ENCODE measurements around the gene HTR3D. TPM values are rescaled to one million over a fixed set of nuclear protein-coding genes. Genes with fewer than 3 reads are reported as not detected.

HTR3D gene
- total and polyA plus RNA-seq, 2 of the 13 experiments (the other 11 are each of a cell fraction or from before 2014, with no cell fraction given), result not detected

DNA sequence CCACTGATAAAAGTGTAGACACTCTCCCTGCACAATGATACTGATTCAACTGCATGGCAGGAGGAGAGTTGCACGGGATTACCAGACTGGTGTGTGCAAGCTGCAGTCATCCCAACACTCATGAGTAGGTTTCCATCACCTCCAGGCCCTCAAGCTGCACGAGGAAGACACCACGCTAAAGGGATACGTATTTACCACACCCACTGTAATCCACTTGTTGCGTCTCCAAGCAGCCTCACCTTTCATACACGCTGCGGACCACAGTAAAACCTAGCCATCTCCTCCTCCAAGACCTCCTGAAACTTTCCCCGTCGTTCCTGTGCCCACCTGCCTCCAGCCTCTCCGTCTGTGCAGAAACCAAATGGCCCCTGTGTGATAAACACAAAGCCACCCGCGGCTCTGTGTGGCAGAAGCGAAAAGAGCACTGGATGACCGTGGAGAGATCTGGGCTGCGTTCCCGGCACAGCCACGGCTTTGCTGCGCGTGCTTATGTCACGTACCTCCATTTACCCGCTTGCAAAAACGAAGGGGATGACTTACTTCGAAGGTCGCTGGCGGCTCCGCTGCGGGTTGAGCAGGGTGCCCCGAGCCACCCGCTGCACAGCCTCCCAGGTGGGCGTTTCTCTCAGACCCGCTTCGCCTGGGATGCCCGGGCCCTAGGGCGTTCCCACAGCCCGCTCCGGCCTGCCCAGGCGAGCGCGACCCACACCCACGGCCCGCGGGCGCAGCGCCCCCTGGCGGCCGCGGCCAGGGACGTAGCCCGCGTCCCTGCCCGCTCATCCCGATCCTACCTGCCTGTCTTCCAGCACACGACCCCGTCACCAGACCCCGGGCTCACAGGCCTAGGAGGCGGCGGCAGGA, 14.5 kb upstream of the HTR3D start (continued):
- TF ChIP-seq PREB (CRISPR knock-in tag; IDR thresholded peaks at IDR 0.05), result 0 out of 2 replicates have a peak, but pooled peaks have one; percentile 22
- peak; percentile 70; the same call in 1 of the 2 replicates for TF ChIP-seq SALL2 (CRISPR knock-in tag; IDR thresholded peaks at IDR 0.05)
- TF ChIP-seq ZBTB8A (CRISPR knock-in tag; IDR thresholded peaks at IDR 0.05; ENCODE audit: borderline replicate concordance, low read depth), result no peak
- TF ChIP-seq, protein P1, sequence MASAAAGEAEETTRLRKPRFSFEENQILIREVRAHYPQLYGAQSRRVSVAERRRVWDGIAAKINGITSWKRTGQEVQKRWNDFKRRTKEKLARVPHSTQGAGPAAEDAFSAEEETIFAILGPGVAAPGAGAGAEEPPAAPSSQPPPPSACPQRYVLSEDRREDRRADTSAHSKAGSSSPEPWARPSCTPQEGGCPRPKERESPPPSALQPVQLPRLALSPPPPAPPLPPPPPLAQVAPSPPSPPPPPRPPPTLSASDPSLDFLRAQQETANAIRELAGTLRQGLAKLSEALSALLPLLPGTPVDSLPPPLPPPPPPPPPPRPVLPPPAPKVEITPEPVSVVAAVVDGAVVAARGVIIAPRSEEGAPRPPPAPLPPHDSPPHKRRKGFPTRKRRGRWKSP (CRISPR knock-in tag; IDR thresholded peaks at IDR 0.05), result no peak
- TF ChIP-seq ATF3 (CRISPR knock-in tag; IDR thresholded peaks at IDR 0.05), result no peak
- no peak for TF ChIP-seq GLI4 (CRISPR knock-in tag; IDR thresholded peaks at IDR 0.05; ENCODE audit: borderline replicate concordance)
- no peak for TF ChIP-seq ATF1 (CRISPR knock-in tag; IDR thresholded peaks at IDR 0.05)
- no peak for TF ChIP-seq ZFP82 (CRISPR knock-in tag; IDR thresholded peaks at IDR 0.05; ENCODE audit: borderline replicate concordance)
- TF ChIP-seq MED1 (CRISPR knock-in tag; IDR thresholded peaks at IDR 0.05), result no peak
- TF ChIP-seq TBX3 (IDR thresholded peaks at IDR 0.05; ENCODE audit: borderline replicate concordance), result no peak
- no peak for TF ChIP-seq ZNF280D (CRISPR knock-in tag; IDR thresholded peaks at IDR 0.05)
- TF ChIP-seq ZNF761 (CRISPR knock-in tag; conservative IDR thresholded peaks at IDR 0.05), result no peak
- TF ChIP-seq ZFP36 (IDR thresholded peaks at IDR 0.05; ENCODE audit: borderline replicate concordance, low read depth, low read length, partially characterized antibody), result no peak
- no peak for TF ChIP-seq SP2 (CRISPR knock-in tag; IDR thresholded peaks at IDR 0.05)
- TF ChIP-seq ARID2 (CRISPR knock-in tag; IDR thresholded peaks at IDR 0.05; ENCODE audit: borderline replicate concordance), result no peak
- 0 out of 2 replicates have a peak, but pooled peaks have one; percentile 34 for TF ChIP-seq ZNF740 (CRISPR knock-in tag; IDR thresholded peaks at IDR 0.05)
- TF ChIP-seq ZNF282 (IDR thresholded peaks at IDR 0.05; ENCODE audit: partially characterized antibody), result no peak
- TF ChIP-seq, protein P2, sequence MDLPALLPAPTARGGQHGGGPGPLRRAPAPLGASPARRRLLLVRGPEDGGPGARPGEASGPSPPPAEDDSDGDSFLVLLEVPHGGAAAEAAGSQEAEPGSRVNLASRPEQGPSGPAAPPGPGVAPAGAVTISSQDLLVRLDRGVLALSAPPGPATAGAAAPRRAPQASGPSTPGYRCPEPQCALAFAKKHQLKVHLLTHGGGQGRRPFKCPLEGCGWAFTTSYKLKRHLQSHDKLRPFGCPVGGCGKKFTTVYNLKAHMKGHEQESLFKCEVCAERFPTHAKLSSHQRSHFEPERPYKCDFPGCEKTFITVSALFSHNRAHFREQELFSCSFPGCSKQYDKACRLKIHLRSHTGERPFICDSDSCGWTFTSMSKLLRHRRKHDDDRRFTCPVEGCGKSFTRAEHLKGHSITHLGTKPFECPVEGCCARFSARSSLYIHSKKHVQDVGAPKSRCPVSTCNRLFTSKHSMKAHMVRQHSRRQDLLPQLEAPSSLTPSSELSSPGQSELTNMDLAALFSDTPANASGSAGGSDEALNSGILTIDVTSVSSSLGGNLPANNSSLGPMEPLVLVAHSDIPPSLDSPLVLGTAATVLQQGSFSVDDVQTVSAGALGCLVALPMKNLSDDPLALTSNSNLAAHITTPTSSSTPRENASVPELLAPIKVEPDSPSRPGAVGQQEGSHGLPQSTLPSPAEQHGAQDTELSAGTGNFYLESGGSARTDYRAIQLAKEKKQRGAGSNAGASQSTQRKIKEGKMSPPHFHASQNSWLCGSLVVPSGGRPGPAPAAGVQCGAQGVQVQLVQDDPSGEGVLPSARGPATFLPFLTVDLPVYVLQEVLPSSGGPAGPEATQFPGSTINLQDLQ (CRISPR knock-in tag; IDR thresholded peaks at IDR 0.05), result 0 out of 2 replicates have a peak, but pooled peaks have one; percentile 69
- no peak for TF ChIP-seq ZNF235 (CRISPR knock-in tag; IDR thresholded peaks at IDR 0.05; ENCODE audit: borderline replicate concordance)
- no peak for TF ChIP-seq NFYC (CRISPR knock-in tag; IDR thresholded peaks at IDR 0.05)

Data from HepG2 (cell line).